SK-N-SH (cell line): ENCODE results near the gene CST11. TPM values are rescaled to one million over a fixed set of nuclear protein-coding genes. Genes with fewer than 3 reads are reported as not detected.

Experiments
- CTCF ChIA-PET: fragments of 300-600, 350-600 bp; formaldehyde crosslinking; extraction: SDS; loops from one replicate; lab custom pipeline; 2021; lab: Yijun Ruan, JAX
- POLR2A ChIA-PET: fragments of 350-600 bp; sonication (Branson Sonifier 250); formaldehyde crosslinking; extraction: SDS; loops from one replicate; lab custom pipeline; 2020; ENCODE audit warnings: antibody characterized with exemption, inconsistent platforms; lab: Yijun Ruan, JAX
- DNase-seq: peaks from one replicate; pipeline ENCODE4 v3.0.0; 2012
- H2AFZ ChIP-seq: fragments of 200-600 bp; sonication (generic); 2 replicates; pipeline ENCODE4 v1.8.1; 2016; ENCODE audit warnings: antibody characterized with exemption, mild to moderate bottlenecking, low read depth
- H3F3A ChIP-seq: fragments of 200-600 bp; sonication (generic); replicated peaks from 2 replicates; pipeline ENCODE3; 2016; ENCODE audit warnings: antibody characterized with exemption, mild to moderate bottlenecking; ENCODE audit not compliant: insufficient read depth
- H3K27ac ChIP-seq, 2 experiments: fragments of 200-500 bp in 1 of 2; fragments of 200-600 bp in 1 of 2; sonication (Bioruptor generic) in 1 of 2; sonication (generic), shearing (Covaris generic) in 1 of 2; 2 replicates each; pipeline versions ENCODE4 v1.5.1 to v1.6.1; 2014 to 2016; ENCODE audit warnings: low read depth in 2 of 2, inconsistent platforms in 1 of 2, low read length in 1 of 2, mild to moderate bottlenecking in 1 of 2, mixed read lengths in 1 of 2
- H3K27me3 ChIP-seq: fragments of 200-600 bp; sonication (generic), shearing (Covaris generic); 2 replicates; pipeline ENCODE4 v1.6.1; 2016; ENCODE audit warnings: mixed run types; ENCODE audit not compliant: insufficient read depth
- H3K36me3 ChIP-seq, 2 experiments: fragments of 200-500 bp in 1 of 2; fragments of 200-600 bp in 1 of 2; sonication (Bioruptor generic) in 1 of 2; sonication (generic) in 1 of 2; replicated peaks in 1 of 2; 2 replicates each; pipeline versions ENCODE3 to v1.5.1; 2014 to 2016; ENCODE audit warnings: low read length in 1 of 2, mild to moderate bottlenecking in 1 of 2; ENCODE audit not compliant: insufficient read depth in 2 of 2, control insufficient read depth in 1 of 2
- H3K4me1 ChIP-seq, 2 experiments: fragments of 200-500 bp in 1 of 2; fragments of 200-600 bp in 1 of 2; sonication (Bioruptor generic) in 1 of 2; sonication (generic), shearing (Covaris generic) in 1 of 2; 2 replicates each; pipeline versions ENCODE4 v1.5.1 to v1.6.1; 2014 to 2016; ENCODE audit warnings: low read depth in 1 of 2, low read length in 1 of 2, mixed run types in 1 of 2; ENCODE audit not compliant: insufficient read depth in 2 of 2, control insufficient read depth in 1 of 2
- H3K4me2 ChIP-seq: fragments of 200-600 bp; sonication (generic), shearing (Covaris generic); 2 replicates; pipeline ENCODE4 v1.6.1; 2017; ENCODE audit warnings: mixed run types
- H3K4me3 ChIP-seq, 2 experiments: fragments of 200-500 bp in 1 of 2; fragments of 200-600 bp in 1 of 2; sonication (Bioruptor generic) in 1 of 2; sonication (generic), shearing (Covaris generic) in 1 of 2; 2 replicates each; pipeline versions ENCODE4 v1.5.1 to v1.8.1; 2014 to 2016; ENCODE audit warnings: low read depth in 2 of 2, inconsistent platforms in 1 of 2, low read length in 1 of 2, mild to moderate bottlenecking in 1 of 2, mixed read lengths in 1 of 2, moderate library complexity in 1 of 2
- H3K79me2 ChIP-seq: fragments of 200-600 bp; sonication (generic); 2 replicates; pipeline ENCODE4 v1.8.1; 2017; ENCODE audit warnings: mild to moderate bottlenecking; ENCODE audit not compliant: insufficient read depth
- H3K9ac ChIP-seq: fragments of 200-600 bp; sonication (generic); 2 replicates; pipeline ENCODE4 v1.6.1; 2017; ENCODE audit warnings: mixed run types
- H3K9me2 ChIP-seq: fragments of 200-600 bp; sonication (generic); 2 replicates; pipeline ENCODE4 v1.6.1; 2017; ENCODE audit warnings: mixed run types
- H3K9me3 ChIP-seq: fragments of 200-600 bp; sonication (generic); 2 replicates; pipeline ENCODE4 v1.6.1; 2017; ENCODE audit warnings: mixed run types, mild to moderate bottlenecking, moderate library complexity
- H4K20me1 ChIP-seq: fragments of 200-600 bp; sonication (generic); 2 replicates; pipeline ENCODE4 v1.6.1; 2017; ENCODE audit warnings: mild to moderate bottlenecking, mixed run types; ENCODE audit not compliant: insufficient read depth
- CTCF ChIP-seq: fragments of 200-600 bp; sonication (generic); IDR thresholded peaks from 2 replicates; pipeline ENCODE4 v1.6.1; 2017; ENCODE audit warnings: antibody characterized with exemption, mild to moderate bottlenecking, moderate library complexity
- EZH2phosphoT487 ChIP-seq: fragments of 200-600 bp; sonication (generic); IDR thresholded peaks from 2 replicates; pipeline ENCODE4 v1.6.1; 2017; ENCODE audit warnings: low read depth, mixed run types, mild to moderate bottlenecking, antibody characterized with exemption, moderate library complexity, borderline replicate concordance
- FOXM1 ChIP-seq: IDR thresholded peaks from 2 replicates; pipeline ENCODE4 v1.4.0; 2012; ENCODE audit warnings: low read depth, mild to moderate bottlenecking
- GABPA ChIP-seq: IDR thresholded peaks from 2 replicates; pipeline ENCODE4 v1.4.0; 2012; ENCODE audit warnings: low read depth, mild to moderate bottlenecking
- MEF2A ChIP-seq: IDR thresholded peaks from 2 replicates; pipeline ENCODE4 v1.4.0; 2012; ENCODE audit warnings: low read depth, borderline replicate concordance
- NRF1 ChIP-seq: IDR thresholded peaks from 2 replicates; pipeline ENCODE4 v1.6.1; 2012; ENCODE audit warnings: low read depth, mild to moderate bottlenecking, low read length
- RAD21 ChIP-seq: IDR thresholded peaks from 2 replicates; pipeline ENCODE4 v1.6.1; 2012; ENCODE audit warnings: mild to moderate bottlenecking, low read length
- REST ChIP-seq: IDR thresholded peaks from 2 replicates; pipeline ENCODE4 v1.6.1; 2012; ENCODE audit warnings: mild to moderate bottlenecking, low read depth, low read length, moderate library complexity
- RXRA ChIP-seq: IDR thresholded peaks from 2 replicates; pipeline ENCODE4 v1.4.0; 2012; ENCODE audit warnings: low read depth, mild to moderate bottlenecking, borderline replicate concordance
- SMC3 ChIP-seq: IDR thresholded peaks from 2 replicates; pipeline ENCODE4 v1.6.1; 2012; ENCODE audit warnings: low read depth, low read length, improper control_type of control experiment
- TAF1 ChIP-seq: IDR thresholded peaks from 2 replicates; pipeline ENCODE4 v1.6.1; 2012; ENCODE audit warnings: low read depth, mild to moderate bottlenecking, low read length, moderate library complexity, borderline replicate concordance
- TCF12 ChIP-seq: IDR thresholded peaks from 2 replicates; pipeline ENCODE4 v1.4.0; 2012
- TEAD4 ChIP-seq: IDR thresholded peaks from 2 replicates; pipeline ENCODE4 v1.4.0; 2012; ENCODE audit warnings: mild to moderate bottlenecking, borderline replicate concordance; ENCODE audit not compliant: insufficient read depth
- WGBS: methylation state at CpG from one replicate; pipeline ENCODE4 v1.1.6; 2017; ENCODE audit warnings: low lambda C conversion rate; 5-methylcytosine and 5-hydroxymethylcytosine counted together
- polyA plus RNA-seq, 3 experiments: library from polyadenylated mRNA; depleted of rRNA; stranded (reverse); fragments of >200 nt; gene quantifications; 2 replicates each; pipeline ENCODE4 v1.2.3, GENCODE V29; 2012
- TF ChIP-seq, protein P1 (sequence below): fragments of 150-350 bp; IDR thresholded peaks from 2 replicates; pipeline ENCODE4 v1.6.1; 2016; ENCODE audit warnings: mild to moderate bottlenecking, low read depth, low read length
- TF ChIP-seq, protein P2 (sequence below): IDR thresholded peaks from 2 replicates; pipeline ENCODE4 v1.4.0; 2012; ENCODE audit warnings: low read depth
- TF ChIP-seq, protein P3 (sequence below): IDR thresholded peaks from 2 replicates; pipeline ENCODE4; 2012

The CST11 gene
- polyA plus RNA-seq, 1 of the 3 experiments (the other 2 are of a cell fraction) = not detected

DNA sequence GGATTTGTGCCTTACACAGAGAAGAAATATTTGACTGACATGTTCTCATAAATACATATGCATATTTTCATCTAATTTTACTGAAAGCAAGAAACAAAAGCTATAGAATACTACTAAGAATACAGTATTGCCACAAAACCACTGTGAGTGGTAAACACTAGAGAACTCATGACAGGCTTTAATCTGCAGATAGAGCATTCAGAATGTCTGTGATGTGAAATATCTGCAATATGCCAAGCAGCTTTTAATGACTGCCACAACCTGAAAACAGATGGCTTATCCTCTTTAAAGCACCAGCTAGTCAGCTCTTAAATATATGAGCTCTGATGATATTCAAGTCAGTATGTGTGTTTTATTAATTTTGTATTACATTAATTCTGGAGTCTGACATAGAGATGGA lies 34.8 kb downstream of the CST11 start:
- Histone ChIP-seq H3K9ac (no peak overlapping the region), H3K9me2 (no peaks in the 10 kb centered on the region), H3K27ac (no peak overlapping the region), H2AFZ (no peak overlapping the region), H3K4me1 (peaks cover 3 to 5% of the 10 kb centered on the region in 2 experiments; a peak in 3 of 4 replicates), H4K20me1 (0 out of 2 replicates have a peak, but pooled peaks cover 4% of the 10 kb centered on the region), H3K27me3 (no peaks in the 10 kb centered on the region), H3F3A (peaks cover 7% of the 10 kb centered on the region), H3K4me3 (no peak overlapping the region), H3K9me3 (no peaks in the 10 kb centered on the region)
- CTCF ChIA-PET = interaction anchor here (1.2 to 1.9 kb wide), 4 partner anchors 8 to 55 kb away, joined by 3 to 5 read pairs (median 4); no protein-coding TSS in a partner anchor
- POLR2A ChIA-PET = no interaction called here
- no peak for DNase-seq
- TF ChIP-seq GABPA (no peak), REST (no peak), EZH2phosphoT487 (no peak)
- TF ChIP-seq, all 33 proteins: peak for 0
- Histone ChIP-seq H3K4me2 (no peak overlapping the region), H3K79me2 (peaks cover 81% of the 10 kb centered on the region), H3K36me3 (peaks cover 0 to 4% of the 10 kb centered on the region in 2 experiments)

DNA sequence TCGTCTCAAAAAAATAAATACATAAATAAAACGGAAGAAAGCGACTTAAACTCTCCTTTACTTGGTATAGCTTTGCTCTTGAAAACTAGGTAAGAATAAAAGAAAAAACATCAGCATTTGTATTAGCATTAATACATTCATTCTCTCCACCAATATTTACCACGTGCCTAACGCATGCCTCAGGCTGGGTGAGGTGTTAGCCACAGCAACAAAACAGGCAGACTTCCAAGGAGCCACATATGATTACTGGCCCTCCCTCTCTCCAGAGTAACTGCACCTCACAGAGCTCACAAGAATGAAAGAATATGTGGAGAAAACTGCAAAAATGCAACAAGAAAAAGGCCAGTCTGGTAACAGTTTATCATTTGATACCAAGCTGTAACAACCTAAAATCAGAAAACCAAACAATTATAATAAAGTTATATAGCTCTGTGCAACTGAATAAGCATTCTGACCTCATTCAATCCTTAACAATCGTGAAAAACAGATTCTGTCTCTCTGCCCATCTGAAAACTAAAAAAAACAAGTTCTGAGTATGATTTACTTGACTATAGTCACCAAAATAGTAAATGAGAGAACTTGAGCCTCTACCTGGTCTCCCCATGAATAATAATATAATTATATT lies 36.6 kb downstream of the CST11 start:
- TF ChIP-seq FOXM1 (no peak), TCF12 (no peak), SMC3 (no peak), EZH2phosphoT487 (no peak), RXRA (no peak), NRF1 (no peak), RAD21 (no peak), TEAD4 (no peak), CTCF (no peak), TAF1 (no peak), MEF2A (no peak)
- TF ChIP-seq, protein P1, sequence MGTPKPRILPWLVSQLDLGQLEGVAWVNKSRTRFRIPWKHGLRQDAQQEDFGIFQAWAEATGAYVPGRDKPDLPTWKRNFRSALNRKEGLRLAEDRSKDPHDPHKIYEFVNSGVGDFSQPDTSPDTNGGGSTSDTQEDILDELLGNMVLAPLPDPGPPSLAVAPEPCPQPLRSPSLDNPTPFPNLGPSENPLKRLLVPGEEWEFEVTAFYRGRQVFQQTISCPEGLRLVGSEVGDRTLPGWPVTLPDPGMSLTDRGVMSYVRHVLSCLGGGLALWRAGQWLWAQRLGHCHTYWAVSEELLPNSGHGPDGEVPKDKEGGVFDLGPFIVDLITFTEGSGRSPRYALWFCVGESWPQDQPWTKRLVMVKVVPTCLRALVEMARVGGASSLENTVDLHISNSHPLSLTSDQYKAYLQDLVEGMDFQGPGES = no peak
- TF ChIP-seq, protein P2, sequence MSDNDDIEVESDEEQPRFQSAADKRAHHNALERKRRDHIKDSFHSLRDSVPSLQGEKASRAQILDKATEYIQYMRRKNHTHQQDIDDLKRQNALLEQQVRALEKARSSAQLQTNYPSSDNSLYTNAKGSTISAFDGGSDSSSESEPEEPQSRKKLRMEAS = no peak
- TF ChIP-seq, protein P3, sequence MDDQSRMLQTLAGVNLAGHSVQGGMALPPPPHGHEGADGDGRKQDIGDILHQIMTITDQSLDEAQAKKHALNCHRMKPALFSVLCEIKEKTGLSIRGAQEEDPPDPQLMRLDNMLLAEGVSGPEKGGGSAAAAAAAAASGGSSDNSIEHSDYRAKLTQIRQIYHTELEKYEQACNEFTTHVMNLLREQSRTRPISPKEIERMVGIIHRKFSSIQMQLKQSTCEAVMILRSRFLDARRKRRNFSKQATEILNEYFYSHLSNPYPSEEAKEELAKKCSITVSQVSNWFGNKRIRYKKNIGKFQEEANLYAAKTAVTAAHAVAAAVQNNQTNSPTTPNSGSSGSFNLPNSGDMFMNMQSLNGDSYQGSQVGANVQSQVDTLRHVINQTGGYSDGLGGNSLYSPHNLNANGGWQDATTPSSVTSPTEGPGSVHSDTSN = no peak
- Histone ChIP-seq H3K4me3 (no peak overlapping the region), H3K27me3 (no peaks in the 10 kb centered on the region), H3K79me2 (peaks cover 98% of the 10 kb centered on the region), H4K20me1 (peaks cover 15% of the 10 kb centered on the region), H3F3A (peaks cover 7% of the 10 kb centered on the region), H3K4me2 (no peak overlapping the region), H3K9me3 (no peaks in the 10 kb centered on the region), H3K9ac (no peak overlapping the region), H3K9me2 (no peaks in the 10 kb centered on the region), H3K4me1 (peaks cover 0 to 5% of the 10 kb centered on the region in 2 experiments; a peak in 2 of 4 replicates), H2AFZ (no peak overlapping the region), H3K27ac (no peak overlapping the region), H3K36me3 (peaks cover 0 to 4% of the 10 kb centered on the region in 2 experiments)
- 92% methylated on average over 6 of the region's 6 CpGs for WGBS
- no peak for DNase-seq
- ChIA-PET POLR2A (no interaction called here), CTCF (interaction anchor here (0.6 to 1.8 kb wide), 3 partner anchors 25 to 1646 kb away, joined by 3 to 4 read pairs (median 3); no protein-coding TSS in a partner anchor)
